ENCODE measurements around the gene NEUROD2. TPM values are rescaled to one million over a fixed set of nuclear protein-coding genes. Genes with fewer than 3 reads are reported as not detected.
A peak's percentile ranks its signal among the peaks of the same experiment; 100 is the strongest.

NEUROD2 gene
- total and polyA plus RNA-seq, 2 of the 13 experiments (the other 11 are each of a cell fraction or from before 2014, with no cell fraction given): not detected

GRCh38 chr17:39623356-39623950, 15.7 kb upstream of the NEUROD2 start (continued):
- TF ChIP-seq, protein P1, sequence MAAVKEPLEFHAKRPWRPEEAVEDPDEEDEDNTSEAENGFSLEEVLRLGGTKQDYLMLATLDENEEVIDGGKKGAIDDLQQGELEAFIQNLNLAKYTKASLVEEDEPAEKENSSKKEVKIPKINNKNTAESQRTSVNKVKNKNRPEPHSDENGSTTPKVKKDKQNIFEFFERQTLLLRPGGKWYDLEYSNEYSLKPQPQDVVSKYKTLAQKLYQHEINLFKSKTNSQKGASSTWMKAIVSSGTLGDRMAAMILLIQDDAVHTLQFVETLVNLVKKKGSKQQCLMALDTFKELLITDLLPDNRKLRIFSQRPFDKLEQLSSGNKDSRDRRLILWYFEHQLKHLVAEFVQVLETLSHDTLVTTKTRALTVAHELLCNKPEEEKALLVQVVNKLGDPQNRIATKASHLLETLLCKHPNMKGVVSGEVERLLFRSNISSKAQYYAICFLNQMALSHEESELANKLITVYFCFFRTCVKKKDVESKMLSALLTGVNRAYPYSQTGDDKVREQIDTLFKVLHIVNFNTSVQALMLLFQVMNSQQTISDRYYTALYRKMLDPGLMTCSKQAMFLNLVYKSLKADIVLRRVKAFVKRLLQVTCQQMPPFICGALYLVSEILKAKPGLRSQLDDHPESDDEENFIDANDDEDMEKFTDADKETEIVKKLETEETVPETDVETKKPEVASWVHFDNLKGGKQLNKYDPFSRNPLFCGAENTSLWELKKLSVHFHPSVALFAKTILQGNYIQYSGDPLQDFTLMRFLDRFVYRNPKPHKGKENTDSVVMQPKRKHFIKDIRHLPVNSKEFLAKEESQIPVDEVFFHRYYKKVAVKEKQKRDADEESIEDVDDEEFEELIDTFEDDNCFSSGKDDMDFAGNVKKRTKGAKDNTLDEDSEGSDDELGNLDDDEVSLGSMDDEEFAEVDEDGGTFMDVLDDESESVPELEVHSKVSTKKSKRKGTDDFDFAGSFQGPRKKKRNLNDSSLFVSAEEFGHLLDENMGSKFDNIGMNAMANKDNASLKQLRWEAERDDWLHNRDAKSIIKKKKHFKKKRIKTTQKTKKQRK (IDR thresholded peaks at IDR 0.05; ENCODE audit: low read length): no peak
- no peak for TF ChIP-seq ZNF839 (CRISPR knock-in tag; IDR thresholded peaks at IDR 0.05; ENCODE audit: borderline replicate concordance)
- no peak for TF ChIP-seq ZNF556 (CRISPR knock-in tag; IDR thresholded peaks at IDR 0.05; ENCODE audit: borderline replicate concordance)
- TF ChIP-seq SAP130 (CRISPR knock-in tag; IDR thresholded peaks at IDR 0.05; ENCODE audit: low read depth): no peak
- TF ChIP-seq, protein P2, sequence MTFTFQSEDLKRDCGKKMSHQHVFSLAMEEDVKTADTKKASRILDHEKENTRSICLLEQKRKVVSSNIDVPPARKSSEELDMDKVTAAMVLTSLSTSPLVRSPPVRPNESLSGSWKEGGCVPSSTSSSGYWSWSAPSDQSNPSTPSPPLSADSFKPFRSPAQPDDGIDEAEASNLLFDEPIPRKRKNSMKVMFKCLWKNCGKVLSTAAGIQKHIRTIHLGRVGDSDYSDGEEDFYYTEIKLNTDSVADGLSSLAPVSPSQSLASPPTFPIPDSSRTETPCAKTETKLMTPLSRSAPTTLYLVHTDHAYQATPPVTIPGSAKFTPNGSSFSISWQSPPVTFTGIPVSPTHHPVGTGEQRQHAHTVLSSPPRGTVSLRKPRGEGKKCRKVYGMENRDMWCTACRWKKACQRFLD (CRISPR knock-in tag; IDR thresholded peaks at IDR 0.05; ENCODE audit: borderline replicate concordance): no peak
- no peak for TF ChIP-seq ZGPAT (CRISPR knock-in tag; IDR thresholded peaks at IDR 0.05)
- no peak for TF ChIP-seq ZFP36L1 (CRISPR knock-in tag; IDR thresholded peaks at IDR 0.05)
- TF ChIP-seq NFE2 (CRISPR knock-in tag; IDR thresholded peaks at IDR 0.05): no peak
- TF ChIP-seq ETV5 (CRISPR knock-in tag; IDR thresholded peaks at IDR 0.05; ENCODE audit: borderline replicate concordance): 0 out of 2 replicates have a peak, but pooled peaks have one; percentile 5
- TF ChIP-seq UBTF (CRISPR knock-in tag; IDR thresholded peaks at IDR 0.05): no peak
- TF ChIP-seq ETS1 (CRISPR knock-in tag; IDR thresholded peaks at IDR 0.05): no peak
- TF ChIP-seq ZFP41 (CRISPR knock-in tag; IDR thresholded peaks at IDR 0.05; ENCODE audit: borderline replicate concordance): no peak
- no peak for TF ChIP-seq NR3C1 (CRISPR knock-in tag; IDR thresholded peaks at IDR 0.05)
- TF ChIP-seq ELF4 (CRISPR knock-in tag; IDR thresholded peaks at IDR 0.05; ENCODE audit: borderline replicate concordance): no peak
- TF ChIP-seq ZBTB34 (CRISPR knock-in tag; IDR thresholded peaks at IDR 0.05): no peak
- no peak for TF ChIP-seq HMG20A (CRISPR knock-in tag; IDR thresholded peaks at IDR 0.05; ENCODE audit: borderline replicate concordance)
- TF ChIP-seq NFYC (CRISPR knock-in tag; IDR thresholded peaks at IDR 0.05): no peak

Data from HepG2 (cell line).